T follicular helper cell (primary cell): ENCODE measurements around the gene C1QTNF1.
"Not testable (repeated sequence)": the region's sequence is repeated elsewhere in the genome, so short reads cannot be mapped to it uniquely, and the experiment has no call there.

ENCODE experiments used
- DNase-seq: peaks from one replicate; pipeline ENCODE4 v3.0.0-alpha.2; 2020; ENCODE audit warnings: low read depth

C1QTNF1 gene

DNA sequence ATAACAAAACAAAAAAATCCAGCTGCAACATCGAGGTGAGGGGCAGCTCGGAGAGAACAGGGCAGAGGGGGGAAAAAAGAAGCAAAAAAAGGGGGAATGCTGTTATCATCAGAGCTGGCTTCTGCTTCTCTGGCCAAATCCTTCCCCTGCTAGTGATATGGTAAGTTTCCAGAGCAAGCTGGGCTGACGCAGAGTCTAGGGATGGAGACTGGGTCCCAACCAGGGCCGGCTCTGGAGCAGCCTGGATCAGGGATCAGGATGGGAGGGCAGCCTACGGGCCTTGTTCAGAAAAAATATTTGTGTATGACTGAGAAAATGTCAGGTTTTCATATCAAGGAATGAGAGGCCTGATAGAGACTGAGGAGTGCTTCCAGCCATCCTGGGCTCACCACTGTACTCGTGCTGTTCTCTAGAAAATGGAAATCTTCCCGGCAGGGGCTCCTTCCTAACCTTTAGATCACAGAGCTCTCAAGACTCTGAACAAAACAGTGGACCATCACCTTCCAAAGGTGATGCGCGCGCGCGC is 726 bp upstream of the C1QTNF1 start:
- no peak for DNase-seq

DNA sequence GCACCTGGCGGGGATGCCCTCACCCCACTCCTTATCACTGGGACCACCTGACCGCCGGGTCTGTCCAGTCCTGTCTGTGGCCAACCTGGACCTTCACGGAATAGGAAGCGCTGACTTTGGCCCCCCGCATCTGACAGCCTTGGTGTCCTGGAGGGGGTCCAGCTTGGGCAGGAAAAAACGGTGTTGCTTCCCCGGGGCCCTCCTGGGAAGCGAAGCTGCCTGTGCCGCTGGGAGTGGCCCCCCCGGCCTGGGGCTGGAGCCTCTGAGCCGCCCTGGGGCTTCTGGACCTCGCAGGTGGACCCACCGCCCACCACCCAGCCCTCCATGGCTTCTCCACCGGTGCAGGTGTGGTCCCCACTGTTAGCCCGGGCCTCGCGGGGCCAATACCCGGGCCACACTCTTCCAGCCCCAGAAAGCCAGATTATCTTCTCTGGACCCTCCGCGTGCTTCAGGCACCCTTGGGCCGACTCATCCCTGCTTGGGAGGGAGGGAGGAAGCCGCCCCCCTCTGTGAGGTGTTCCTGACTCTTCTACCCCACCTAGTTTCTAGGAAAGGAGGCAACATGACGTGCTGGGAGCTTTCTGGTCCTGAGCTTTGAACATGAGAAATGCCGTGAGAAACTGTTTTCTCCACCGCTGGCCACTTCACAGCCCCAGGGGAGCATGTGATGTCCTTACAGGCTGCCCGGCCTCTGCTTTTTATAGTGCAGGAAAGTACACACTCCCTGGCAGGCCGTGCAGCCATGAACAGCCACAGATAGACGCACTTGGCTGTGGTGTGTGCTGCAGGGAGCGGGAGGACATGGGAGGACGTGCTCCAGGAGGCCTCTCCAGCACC is 1.1 kb downstream of the C1QTNF1 start:
- DNase-seq = no peak

DNA sequence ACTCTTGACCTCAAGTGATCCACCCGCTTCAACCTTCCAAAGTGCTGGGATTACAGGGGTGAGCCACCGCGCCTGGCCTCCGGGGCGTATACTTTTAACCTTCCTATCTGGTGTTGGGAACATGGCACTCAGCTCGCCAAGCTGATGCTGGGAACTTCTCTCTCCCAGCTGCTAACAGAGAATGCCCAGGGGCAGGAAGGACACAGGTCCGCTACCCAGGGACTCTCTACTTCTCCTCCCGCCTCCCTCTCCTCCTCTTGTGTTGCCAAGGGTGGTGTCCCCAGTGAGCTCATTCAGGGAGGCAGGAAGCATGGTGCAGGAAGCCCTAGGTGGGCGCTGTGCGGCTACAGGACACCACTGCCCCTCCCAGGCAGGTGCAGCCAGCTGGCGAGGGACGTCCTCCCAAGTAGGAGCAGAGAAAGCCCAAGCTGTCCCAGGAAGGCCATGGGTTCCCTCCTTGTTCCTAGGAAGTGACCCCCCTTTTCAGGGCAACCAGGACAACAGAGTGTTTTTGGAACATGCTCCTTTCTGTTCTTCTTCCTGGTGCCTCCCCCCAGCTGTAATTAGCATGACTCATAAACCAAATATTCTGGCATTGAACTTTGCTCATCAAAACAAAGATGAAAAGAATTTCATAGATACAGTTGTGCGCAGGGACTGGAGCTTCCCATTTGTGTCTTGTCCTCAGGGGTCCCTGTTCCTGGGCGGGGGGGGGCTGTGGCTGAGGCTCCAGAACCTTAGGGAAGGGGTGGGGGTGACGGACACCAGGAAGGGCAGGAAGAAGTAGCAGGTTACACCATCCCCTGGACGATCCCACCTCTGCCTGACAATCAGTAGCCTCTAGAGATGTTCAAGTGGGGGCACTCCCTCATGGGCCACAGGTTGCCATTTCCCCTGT is 2.7 kb downstream of the C1QTNF1 start:
- DNase-seq = no peak

- DNase-seq = no peak
These were observed 3.4 kb downstream of the C1QTNF1 start for GRCh38 chr17:79027274-79027924.

DNA sequence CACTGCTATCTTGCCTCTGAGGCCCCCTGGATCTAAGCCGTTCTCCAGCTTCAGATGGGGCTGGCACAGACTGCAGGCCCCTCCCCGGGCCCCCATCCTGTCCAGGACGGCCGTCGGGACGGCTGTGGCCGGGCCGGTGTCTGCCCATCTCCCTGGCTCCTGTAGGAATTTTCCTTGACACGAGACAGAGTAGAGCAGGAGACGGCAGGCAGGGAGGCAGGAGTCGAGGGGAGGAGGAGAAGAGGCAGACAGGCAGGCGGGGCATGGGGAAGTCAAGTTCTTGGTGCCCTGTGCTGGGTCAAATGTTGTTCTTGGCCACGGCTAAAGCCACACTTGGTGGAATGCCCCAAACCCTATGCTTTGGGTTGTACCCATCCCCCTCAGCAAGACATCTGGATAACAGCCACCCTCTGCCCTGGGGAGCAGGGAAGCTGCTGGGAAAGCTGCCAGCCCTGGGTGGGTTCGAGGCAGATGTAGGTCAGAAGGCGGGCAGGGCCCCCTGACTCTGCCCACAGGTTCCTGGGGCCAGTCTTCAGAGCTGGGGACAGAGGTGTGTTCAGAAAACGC is 4.0 kb downstream of the C1QTNF1 start:
- DNase-seq = no peak

DNA sequence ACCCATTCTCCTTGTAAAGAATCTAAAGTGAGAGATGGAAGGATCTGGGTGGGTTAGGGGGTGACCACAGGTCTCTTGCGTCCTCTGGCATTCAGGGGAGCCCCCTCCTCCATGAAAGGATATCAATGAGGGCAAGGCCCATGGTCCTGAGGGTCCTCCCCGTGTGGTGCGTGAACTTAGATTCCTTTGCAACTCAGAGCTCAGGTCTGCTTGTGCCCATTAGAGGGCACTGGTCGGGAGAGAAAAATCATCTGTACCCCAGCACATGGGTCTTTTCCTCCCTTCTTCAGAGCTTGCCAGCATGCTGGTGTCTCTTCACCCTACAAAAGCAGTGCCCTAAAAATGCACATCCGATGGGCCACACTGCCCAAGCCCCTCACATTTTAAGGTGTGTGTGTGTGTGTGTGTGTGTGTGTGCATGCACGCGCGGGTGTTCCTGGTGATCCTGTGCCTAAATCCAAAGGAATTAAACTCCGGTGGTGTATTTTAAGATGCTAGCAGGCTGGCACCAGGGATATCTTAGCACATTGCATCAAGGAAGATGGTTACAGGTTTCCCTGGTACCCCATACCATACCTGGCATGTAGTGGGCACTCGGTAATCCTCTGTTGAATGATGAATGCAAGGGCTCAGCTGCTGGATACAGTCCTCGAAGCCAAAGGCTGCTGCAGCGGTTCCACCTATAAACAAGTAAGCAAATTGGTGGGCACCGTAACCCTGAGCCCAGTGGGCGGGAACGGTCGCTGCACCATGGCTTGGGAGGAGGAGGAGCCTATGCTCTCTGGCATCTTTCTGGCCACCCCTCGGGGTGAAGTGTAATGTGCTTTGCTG is 4.7 kb downstream of the C1QTNF1 start:
- no peak for DNase-seq

- no peak for DNase-seq
These were observed 5.5 kb downstream of the C1QTNF1 start for GRCh38 chr17:79029327-79030009.

GRCh38 chr17:79030636-79031035 is 6.7 kb downstream of the C1QTNF1 start:
- DNase-seq = not testable (repeated sequence)

DNA sequence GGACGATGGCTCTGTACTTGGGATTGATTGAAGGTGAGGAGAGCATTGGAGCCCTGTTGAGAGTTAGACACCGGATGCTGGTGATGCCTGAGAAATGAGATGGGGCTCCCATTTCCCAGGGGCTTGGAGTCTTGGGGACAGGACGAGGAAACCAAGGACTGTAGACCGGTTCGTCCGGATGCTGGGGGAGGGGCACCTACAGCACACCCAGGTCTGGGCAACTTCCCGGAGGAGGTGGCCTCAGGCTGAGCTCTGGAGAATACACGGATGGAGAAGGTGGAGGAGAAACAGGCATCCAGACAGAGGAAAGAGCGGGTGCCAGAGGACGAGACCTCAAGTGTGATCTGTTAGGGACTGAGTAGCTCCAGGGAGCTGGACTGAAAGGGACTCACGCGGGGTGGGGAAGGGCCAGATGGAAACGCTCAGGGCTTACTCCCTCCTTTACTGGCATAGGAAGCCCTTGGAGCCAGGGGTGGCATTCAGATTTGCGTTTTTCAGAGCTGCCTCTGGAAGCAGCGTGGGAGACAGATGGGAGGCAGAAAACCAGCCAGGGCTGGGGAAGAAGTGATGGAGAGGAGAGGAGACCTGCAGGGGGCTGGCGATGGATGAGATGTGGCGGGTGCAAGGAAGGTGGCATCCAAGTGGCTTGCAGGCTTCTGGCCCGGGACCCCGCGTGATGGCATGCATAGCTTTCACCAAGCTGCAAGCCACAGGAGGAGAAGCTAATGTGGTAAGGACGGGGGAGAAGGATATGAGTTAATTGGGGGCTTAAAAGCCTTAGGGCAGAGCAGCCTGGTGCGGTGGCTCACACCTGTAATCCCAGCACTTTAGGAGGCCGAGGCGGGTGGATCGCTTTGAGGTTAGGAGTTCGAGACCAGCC is 8.3 kb downstream of the C1QTNF1 start:
- no peak for DNase-seq

DNA sequence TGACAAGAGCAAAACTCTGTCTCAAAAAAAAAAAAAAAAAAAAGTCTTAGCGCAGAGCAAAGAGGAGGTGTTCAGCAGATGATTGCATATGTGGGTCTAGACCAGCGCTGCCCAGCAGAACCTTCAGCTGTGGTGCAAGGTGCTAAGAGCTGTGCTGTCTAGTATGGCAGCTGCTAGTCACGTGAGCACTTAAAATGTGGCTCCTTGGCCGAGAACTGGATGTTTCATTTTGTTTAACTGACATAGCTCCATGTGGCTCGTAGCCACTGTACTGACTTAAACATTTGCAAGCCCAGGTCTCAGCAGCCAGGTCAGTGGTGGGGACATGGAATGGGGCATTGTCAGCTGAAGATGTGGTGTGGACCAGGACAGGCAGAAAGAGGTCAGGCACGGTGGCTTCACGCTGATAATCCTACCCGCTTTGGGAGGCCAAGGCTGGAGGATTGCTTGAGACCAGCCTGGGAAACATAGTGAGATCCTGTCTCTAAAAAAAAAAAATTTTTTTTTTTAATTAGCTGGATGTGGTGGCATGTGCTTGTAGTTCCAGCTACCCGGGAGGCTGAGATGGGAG is 9.2 kb downstream of the C1QTNF1 start:
- DNase-seq = no peak

DNA sequence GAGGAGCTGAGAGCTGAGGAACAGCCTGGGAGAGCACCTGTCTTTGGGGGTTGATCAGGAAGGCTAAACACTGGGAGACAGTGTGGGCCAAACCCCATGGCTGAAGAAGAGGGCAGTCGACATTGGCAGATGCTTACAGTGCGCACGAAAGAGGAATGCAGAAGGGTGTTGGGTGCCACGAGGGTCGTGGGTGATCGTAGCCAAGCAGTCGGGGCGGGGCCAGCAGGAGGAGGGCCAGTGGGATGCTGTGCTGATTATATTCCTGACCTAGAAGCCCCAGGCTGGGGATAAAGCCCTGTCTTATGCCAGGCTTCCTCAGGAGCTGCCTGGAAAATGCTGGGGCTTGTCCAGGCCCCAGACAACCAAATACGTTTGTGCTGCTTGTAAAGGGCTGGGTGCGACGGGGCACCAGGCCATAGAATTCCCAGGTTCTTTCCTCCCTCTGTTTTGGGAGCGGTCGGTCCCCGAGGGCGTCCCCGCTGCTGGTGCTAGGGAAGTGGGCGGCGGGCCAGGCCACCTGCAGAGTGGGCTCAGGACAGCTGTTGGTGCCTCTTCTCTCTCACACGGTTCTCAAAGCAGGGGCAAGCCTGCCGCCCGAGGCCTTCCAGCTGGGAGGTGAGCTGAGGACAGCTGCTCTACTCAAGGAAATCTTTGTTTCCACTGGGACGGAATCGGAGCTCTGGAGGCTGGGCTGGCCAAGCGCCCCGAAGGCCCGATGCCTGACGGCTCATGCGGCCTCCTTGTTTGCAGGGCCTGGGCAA is 10.0 kb downstream of the C1QTNF1 start:
- no peak for DNase-seq

GRCh38 chr17:79034931-79035485 is 11.0 kb downstream of the C1QTNF1 start:
- DNase-seq = no peak

DNA sequence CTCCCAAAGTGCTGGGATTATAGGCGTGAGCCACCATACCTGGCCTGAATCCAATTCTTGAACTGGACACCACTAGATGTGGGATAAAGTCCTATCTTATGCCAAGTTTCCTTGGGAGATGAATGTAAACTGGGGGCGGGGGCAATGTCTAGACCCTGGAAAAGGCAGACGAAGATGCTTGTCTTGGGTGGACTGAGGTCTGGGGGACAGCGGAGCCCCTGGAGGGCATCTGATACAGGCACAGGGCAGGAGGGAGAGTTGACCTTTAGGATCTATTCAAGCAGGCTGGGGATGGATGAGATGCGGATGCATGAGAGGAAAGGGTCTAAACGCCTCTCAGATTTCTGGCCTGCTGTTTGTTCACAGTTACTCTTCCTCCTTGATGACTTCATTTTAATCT is 11.7 kb downstream of the C1QTNF1 start:
- DNase-seq = no peak

GRCh38 chr17:79036181-79036580 is 12.2 kb downstream of the C1QTNF1 start:
- DNase-seq = no peak

DNA sequence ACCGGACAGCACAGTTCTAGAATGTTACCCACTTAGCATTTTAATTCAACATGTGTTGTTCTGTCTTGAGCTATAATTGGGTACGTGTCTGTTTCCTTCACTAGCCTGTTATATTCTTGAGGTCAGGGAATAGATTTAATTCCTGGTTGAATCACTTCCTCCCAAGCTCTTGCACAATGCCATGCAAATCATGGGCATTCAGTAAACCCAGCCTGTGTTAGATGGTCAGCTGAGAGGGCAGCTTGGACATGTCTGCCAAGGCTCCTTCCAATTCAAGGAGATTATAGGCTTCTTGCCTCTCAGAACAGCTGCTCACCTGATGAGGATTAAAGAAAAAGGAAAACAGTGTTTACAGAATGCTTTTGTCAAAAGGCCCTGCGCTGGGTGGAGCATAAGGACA is 12.6 kb downstream of the C1QTNF1 start:
- no peak for DNase-seq

DNA sequence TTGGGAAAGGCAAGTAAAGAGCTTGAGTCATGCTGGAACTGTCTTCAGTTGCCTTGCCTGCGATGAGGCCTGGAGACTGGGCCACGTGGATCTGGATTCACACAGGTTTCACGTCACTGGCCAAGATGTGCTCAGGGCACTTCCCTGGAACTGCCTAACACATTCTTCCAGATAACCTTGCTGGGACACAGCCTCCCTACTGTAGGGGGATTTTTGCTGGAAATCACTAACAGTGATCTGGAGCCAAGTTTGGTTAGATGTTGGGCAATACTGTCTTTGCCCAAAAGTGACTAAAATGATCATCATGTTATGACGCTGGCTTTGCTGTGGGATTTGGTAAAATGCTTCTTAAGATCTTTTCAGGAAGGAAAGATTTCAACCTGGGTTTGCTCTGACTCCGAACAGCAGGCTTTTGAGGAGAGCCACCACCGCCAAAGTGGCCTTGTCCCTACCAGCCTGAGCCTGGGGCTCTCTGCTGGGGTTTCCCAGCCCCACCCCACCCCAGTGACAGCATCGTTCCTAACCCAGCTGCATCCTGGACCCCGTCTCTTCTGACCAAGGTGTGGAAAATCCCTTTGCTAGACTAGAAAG is 14.7 kb downstream of the C1QTNF1 start:
- no peak for DNase-seq

GRCh38 chr17:79039171-79039570 is 15.2 kb downstream of the C1QTNF1 start:
- no peak for DNase-seq

DNA sequence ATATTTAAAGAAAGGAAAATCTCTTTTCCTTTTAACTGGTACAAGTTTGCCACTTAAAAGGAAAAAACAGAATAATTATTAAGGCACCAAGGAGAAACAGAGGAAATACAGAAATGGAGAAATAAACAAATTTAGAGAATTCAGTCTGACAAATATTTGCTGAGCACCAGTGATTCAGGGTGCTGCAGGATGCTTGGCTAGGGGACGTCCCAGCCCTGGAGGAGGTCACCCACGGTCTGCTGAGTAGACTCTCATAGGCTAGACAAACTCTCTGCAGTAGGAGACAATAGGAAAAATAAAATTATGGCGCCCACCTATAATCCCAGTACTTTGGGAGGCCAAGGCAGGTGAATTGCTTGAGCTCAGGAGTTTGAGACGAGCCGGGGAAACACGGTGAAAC is 15.9 kb downstream of the C1QTNF1 start:
- no peak for DNase-seq
